Activated T-cell treated with anti-CD3 and anti-CD28 coated beads, Interleukin-2, amount 50 U/mL, for 24 hours (primary cell): ENCODE measurements around the gene SAMD5.
"Not testable (repeated sequence)": the region's sequence is repeated elsewhere in the genome, so short reads cannot be mapped to it uniquely, and the experiment has no call there.

ENCODE experiments used
- DNase-seq: peaks from one replicate; pipeline ENCODE4 v3.0.0-alpha.2; 2020
- H3K27ac Mint-ChIP-seq: 2 replicates; pipeline ENCODE4 v1.8.0; 2020; ENCODE audit warnings: mild to moderate bottlenecking, mixed read lengths
- H3K27me3 Mint-ChIP-seq: 2 replicates; pipeline ENCODE4 v1.8.0; 2020; ENCODE audit warnings: mixed read lengths
- H3K36me3 Mint-ChIP-seq: 2 replicates; pipeline ENCODE4 v1.8.0; 2020; ENCODE audit warnings: low read depth, mixed read lengths
- H3K4me1 Mint-ChIP-seq: 2 replicates; pipeline ENCODE4 v1.8.0; 2020; ENCODE audit warnings: low read depth, mixed read lengths
- H3K4me3 Mint-ChIP-seq: 2 replicates; pipeline ENCODE4 v1.8.0; 2020; ENCODE audit warnings: mild to moderate bottlenecking, moderate library complexity, mixed read lengths
- H3K9me3 Mint-ChIP-seq: 2 replicates; pipeline ENCODE4 v1.8.0; 2020; ENCODE audit warnings: mixed read lengths

SAMD5 gene

GRCh38 chr6:147509891-147510290, 1.4 kb downstream of the SAMD5 start:
- DNase-seq, result no peak
- Mint-ChIP-seq H3K27ac (no peak overlapping the region), H3K4me3 (no peak overlapping the region)

GRCh38 chr6:147510929-147511590, 2.6 kb downstream of the SAMD5 start:
- Mint-ChIP-seq H3K4me1 (peaks cover 17% of the 10 kb centered on the region), H3K27ac (no peak overlapping the region), H3K36me3 (no peaks in the 10 kb centered on the region), H3K9me3 (no peaks in the 10 kb centered on the region), H3K27me3 (peaks cover 55% of the 10 kb centered on the region), H3K4me3 (no peak overlapping the region)
- DNase-seq, result no peak

More at GRCh38 chr6:147509891-147510290, 1.4 kb downstream of the SAMD5 start:
- no peaks in the 10 kb centered on the region for H3K36me3 Mint-ChIP-seq
- peaks cover 57% of the 10 kb centered on the region for H3K27me3 Mint-ChIP-seq
- peaks cover 17% of the 10 kb centered on the region for H3K4me1 Mint-ChIP-seq
- H3K9me3 Mint-ChIP-seq, result no peaks in the 10 kb centered on the region

- peaks cover 34% of the 10 kb centered on the region for H3K27me3 Mint-ChIP-seq
- DNase-seq, result no peak
- H3K27ac Mint-ChIP-seq, result no peak overlapping the region
- no peaks in the 10 kb centered on the region for H3K9me3 Mint-ChIP-seq
- no peaks in the 10 kb centered on the region for H3K4me1 Mint-ChIP-seq
- no peaks in the 10 kb centered on the region for H3K36me3 Mint-ChIP-seq
- no peak overlapping the region for H3K4me3 Mint-ChIP-seq
Measured at GRCh38 chr6:147514831-147515230, 6.3 kb downstream of the SAMD5 start.

GRCh38 chr6:147515327-147515726, 6.8 kb downstream of the SAMD5 start:
- Mint-ChIP-seq H3K9me3 (no peaks in the 10 kb centered on the region), H3K4me1 (no peaks in the 10 kb centered on the region), H3K27me3 (peaks cover 29% of the 10 kb centered on the region), H3K36me3 (no peaks in the 10 kb centered on the region), H3K4me3 (no peak overlapping the region), H3K27ac (no peak overlapping the region)
- DNase-seq, result no peak

DNA sequence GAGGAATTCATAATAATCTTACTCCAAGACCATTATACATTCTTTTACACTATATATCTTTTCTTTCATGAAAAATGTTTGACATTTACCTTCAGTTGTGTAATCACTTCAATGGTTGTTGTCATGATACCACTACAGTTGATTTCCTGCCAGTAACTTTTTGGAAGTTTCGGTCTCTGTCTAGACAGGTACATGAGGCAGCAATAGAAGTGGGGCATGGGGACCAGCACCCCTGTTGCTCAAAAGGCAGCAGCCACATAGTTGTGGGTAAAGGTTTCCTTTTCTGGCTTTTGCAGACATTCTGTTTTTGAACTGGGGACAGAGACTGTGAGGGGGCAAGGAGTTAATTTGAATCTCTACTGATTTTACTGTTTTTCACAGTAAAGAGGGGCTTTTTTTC, 14.1 kb downstream of the SAMD5 start:
- no peak for DNase-seq
- Mint-ChIP-seq H3K4me1 (no peaks in the 10 kb centered on the region), H3K36me3 (no peaks in the 10 kb centered on the region), H3K27ac (no peak overlapping the region), H3K27me3 (peaks cover 34% of the 10 kb centered on the region), H3K9me3 (no peaks in the 10 kb centered on the region), H3K4me3 (no peak overlapping the region)

DNA sequence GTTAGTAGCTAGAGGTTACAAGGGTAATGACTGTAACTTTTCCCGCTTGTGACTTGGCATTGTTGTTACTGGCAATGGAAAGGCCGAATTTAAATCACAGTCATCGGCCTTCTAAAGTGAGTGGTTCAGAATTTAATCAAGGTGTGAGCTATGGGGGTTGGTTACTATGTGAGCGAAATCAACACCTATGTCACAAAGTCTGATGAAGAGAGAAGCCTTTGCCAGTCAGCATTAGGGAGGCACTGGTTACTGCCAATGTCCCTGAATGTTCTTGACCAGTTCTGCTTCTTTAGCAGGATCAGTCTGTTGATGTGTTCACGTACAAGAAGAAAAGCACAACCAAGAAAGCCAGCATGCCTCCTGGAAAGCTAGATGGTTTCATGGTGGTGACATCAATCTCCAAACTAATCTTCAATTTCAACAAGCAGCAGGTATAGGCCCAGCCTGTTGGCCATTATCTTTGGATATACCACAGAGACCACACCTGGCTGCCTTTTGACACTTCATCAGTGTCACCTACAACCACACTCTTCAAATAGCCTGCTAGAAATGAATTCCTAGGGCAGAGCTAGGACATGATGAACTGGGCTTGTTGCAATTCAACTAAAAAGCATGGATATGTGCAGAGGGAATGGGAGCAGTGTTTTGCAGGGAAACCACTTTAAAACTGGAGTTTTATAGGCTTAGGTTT, 17.2 kb downstream of the SAMD5 start:
- Mint-ChIP-seq H3K4me3 (no peak overlapping the region), H3K9me3 (no peaks in the 10 kb centered on the region), H3K4me1 (peaks cover 7% of the 10 kb centered on the region), H3K27me3 (peaks cover 38% of the 10 kb centered on the region), H3K27ac (no peak overlapping the region), H3K36me3 (no peaks in the 10 kb centered on the region)
- DNase-seq, result no peak

- no peak for DNase-seq
- Mint-ChIP-seq H3K27me3 (peaks cover 44% of the 10 kb centered on the region), H3K4me1 (peaks cover 9% of the 10 kb centered on the region), H3K4me3 (no peak overlapping the region), H3K36me3 (no peaks in the 10 kb centered on the region), H3K9me3 (no peaks in the 10 kb centered on the region), H3K27ac (no peak overlapping the region)
Measured at GRCh38 chr6:147527197-147527596, 18.7 kb downstream of the SAMD5 start.

DNA sequence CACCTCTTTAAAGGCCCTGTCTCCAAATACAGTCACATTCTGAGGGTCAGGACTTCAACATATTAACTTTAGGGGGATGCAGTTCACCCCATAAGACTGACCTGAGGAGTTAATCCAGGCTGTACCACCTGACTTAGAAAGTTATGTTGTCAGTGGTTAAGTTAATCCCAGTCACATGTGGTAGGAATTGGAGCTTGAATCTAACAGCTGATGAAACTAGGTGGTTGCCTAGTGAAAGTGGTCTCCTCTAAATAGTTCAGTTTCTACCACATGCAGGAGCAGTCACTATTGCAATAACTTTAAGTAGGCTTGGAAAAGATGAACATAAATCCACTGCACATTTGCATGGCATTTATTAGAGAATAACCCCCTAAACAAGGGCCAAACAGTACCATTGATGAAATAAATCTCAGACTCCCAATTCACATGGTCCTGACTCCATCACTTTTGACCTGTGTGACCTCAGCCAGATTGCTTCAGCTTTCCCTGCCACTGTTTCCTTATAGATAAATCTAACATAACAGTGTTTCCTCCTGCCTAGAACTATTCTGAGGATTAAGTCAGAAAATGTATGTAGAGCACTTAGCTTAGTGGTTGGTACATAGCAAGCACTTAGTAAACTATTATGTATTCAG, 20.1 kb downstream of the SAMD5 start:
- peaks cover 9% of the 10 kb centered on the region for H3K4me1 Mint-ChIP-seq
- DNase-seq, result no peak
- H3K36me3 Mint-ChIP-seq, result no peaks in the 10 kb centered on the region
- no peaks in the 10 kb centered on the region for H3K9me3 Mint-ChIP-seq
- H3K27me3 Mint-ChIP-seq, result peaks cover 49% of the 10 kb centered on the region
- no peak overlapping the region for H3K4me3 Mint-ChIP-seq
- H3K27ac Mint-ChIP-seq, result no peak overlapping the region

- no peaks in the 10 kb centered on the region for H3K36me3 Mint-ChIP-seq
- DNase-seq, result no peak
- H3K27me3 Mint-ChIP-seq, result peaks cover 36% of the 10 kb centered on the region
- peaks cover 9% of the 10 kb centered on the region for H3K4me1 Mint-ChIP-seq
- no peaks in the 10 kb centered on the region for H3K9me3 Mint-ChIP-seq
- H3K27ac Mint-ChIP-seq, result no peak overlapping the region
- no peak overlapping the region for H3K4me3 Mint-ChIP-seq
Measured at GRCh38 chr6:147530132-147531060, 21.9 kb downstream of the SAMD5 start.

DNA sequence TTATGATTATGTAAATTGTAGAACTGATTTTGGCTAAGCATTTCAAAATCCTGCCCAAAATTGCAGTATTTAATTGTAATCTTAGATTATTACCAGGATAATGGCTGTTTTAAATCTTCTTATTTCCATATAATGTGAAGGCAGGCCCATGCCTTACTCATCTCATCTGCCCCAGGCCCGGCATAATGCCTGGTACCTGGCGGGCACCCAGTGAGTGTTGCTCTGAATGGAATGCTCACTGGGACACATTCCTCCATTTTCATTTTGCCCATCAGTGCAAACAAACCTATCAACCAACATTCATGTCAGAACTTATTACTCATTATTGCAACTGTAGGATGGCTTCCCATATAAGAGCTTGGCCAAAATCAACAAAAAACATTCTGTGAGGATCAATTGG, 22.8 kb downstream of the SAMD5 start:
- Mint-ChIP-seq H3K27ac (no peak overlapping the region), H3K27me3 (peaks cover 34% of the 10 kb centered on the region), H3K9me3 (no peaks in the 10 kb centered on the region), H3K4me3 (no peak overlapping the region), H3K36me3 (no peaks in the 10 kb centered on the region), H3K4me1 (peaks cover 9% of the 10 kb centered on the region)
- no peak for DNase-seq

DNA sequence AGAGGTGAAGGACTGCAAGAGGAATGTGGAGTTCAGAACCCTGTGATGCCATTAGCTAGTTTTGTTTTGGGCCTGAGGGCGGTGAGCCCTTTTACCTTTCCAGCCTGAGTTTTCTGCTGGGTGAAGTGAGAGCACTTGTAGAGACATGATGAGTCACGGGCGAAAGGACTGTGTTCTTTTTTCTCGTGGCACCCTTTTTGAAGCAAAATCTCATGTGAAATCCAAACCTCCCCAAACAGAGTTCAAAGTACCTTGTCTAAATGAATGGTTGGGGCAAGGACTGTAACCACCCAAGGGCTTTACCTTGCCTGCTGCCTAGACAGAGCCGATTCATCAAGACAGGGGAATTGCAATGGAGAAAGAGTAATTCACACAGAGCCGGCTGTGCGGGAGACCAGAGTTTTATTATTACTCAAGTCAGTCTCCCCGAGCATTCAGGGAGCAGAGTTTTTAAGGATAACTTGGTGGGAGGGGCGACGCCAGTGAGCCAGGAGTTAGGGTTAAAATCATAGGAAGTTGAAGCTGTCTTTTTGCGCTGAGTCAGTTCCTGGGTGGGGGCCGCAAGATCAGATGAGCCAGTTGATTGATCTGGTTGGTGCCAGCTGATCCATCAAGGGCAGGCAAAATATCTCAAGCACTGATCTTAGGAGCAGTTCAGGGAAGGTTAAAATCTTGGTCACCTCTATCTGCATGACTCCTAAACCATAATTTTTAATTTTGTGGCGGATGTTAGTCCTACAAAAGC, 25.8 kb downstream of the SAMD5 start:
- Mint-ChIP-seq H3K9me3 (no peaks in the 10 kb centered on the region), H3K27me3 (peaks cover 23% of the 10 kb centered on the region), H3K4me3 (no peak overlapping the region), H3K4me1 (peaks cover 9% of the 10 kb centered on the region), H3K36me3 (no peaks in the 10 kb centered on the region), H3K27ac (no peak overlapping the region)
- no peak for DNase-seq

DNA sequence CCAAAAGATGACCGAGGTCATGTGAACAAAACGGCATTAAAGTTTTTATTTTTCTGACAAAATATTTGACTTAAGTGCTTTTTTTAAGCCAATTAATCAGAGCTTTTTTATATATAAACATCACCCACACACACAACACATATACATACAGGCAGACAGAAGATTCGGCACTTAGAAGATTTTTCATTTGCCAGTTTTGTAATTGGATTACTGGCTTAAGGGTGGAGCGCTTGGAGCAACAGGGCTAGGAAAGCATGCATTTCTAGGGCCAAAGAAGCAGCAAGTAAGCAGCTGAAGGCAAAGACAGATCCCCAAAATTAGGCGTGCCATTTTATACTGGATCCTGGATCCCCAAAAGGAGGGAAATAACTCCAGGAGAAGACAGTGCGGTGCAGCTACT, 30.3 kb downstream of the SAMD5 start:
- Mint-ChIP-seq H3K27ac (no peak overlapping the region), H3K36me3 (no peaks in the 10 kb centered on the region), H3K4me1 (no peaks in the 10 kb centered on the region), H3K9me3 (no peaks in the 10 kb centered on the region), H3K27me3 (peaks cover 9% of the 10 kb centered on the region), H3K4me3 (no peak overlapping the region)
- DNase-seq, result no peak

GRCh38 chr6:147540075-147540474, 31.6 kb downstream of the SAMD5 start:
- Mint-ChIP-seq H3K27me3 (peaks cover 9% of the 10 kb centered on the region), H3K4me1 (no peaks in the 10 kb centered on the region), H3K36me3 (no peaks in the 10 kb centered on the region), H3K4me3 (no peak overlapping the region), H3K9me3 (no peaks in the 10 kb centered on the region), H3K27ac (no peak overlapping the region)
- DNase-seq, result no peak

DNA sequence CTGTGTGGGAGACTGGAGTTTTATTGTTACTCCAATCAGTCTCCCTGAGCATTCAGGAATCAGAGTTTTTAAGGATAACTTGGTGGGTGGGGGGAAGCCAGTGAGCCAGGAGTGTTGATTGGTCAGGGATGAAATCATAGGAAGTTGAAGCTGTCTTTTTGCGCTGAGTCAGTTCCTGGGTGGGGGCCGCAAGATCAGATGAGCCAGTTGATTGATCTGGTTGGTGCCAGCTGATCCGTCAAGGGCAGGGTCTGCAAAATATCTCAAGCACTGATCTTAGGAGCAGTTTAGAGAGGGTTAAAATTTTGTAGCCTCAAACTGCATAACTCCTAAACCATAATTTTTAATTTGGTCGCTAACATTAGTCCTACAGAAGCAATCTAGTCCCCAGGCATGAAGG, 33.9 kb downstream of the SAMD5 start:
- H3K4me3 Mint-ChIP-seq, H3K4me1 Mint-ChIP-seq: not testable (repeated sequence)

More for the DNA sequence above, 33.9 kb downstream of the SAMD5 start:
- not testable (repeated sequence) for H3K27ac Mint-ChIP-seq, DNase-seq, H3K9me3 Mint-ChIP-seq, H3K27me3 Mint-ChIP-seq, H3K36me3 Mint-ChIP-seq
